A673 (cell line): ENCODE results near the gene GPR156. TPM values are rescaled to one million over a fixed set of nuclear protein-coding genes. Genes with fewer than 3 reads are reported as not detected.
"Not testable (repeated sequence)": the region's sequence is repeated elsewhere in the genome, so short reads cannot be mapped to it uniquely, and the experiment has no call there.

Experiments
- BruUV-seq: library from RNA; stranded (reverse); fragments of 400-500 nt; replicated peaks from 2 replicates; lab custom pipeline; 2021; lab: Mats Ljungman, UMichigan
- CTCF ChIA-PET: fragments of 300-600 bp; sonication (Branson Sonifier 250); formaldehyde crosslinking; loops from one replicate; lab custom pipeline; 2022; ENCODE audit warnings: antibody characterized with exemption; lab: Charles Lee
- POLR2A ChIA-PET: fragments of 300-600 bp; sonication (Branson Sonifier 250); formaldehyde crosslinking; loops from one replicate; lab custom pipeline; 2022; ENCODE audit warnings: antibody characterized with exemption; ENCODE audit not compliant: low non-redundant PET; lab: Charles Lee
- DNase-seq: peaks from one replicate; pipeline ENCODE4 v3.0.0-alpha.2; 2015; ENCODE audit warnings: low spot score
- H3K27ac ChIP-seq: fragments of 200-600 bp; sonication (generic); 2 replicates; pipeline ENCODE4 v1.5.1; 2016; ENCODE audit warnings: mixed run types, low read depth, mild to moderate bottlenecking, mixed read lengths, antibody characterized with exemption, low read length; ENCODE audit not compliant: poor library complexity, severe bottlenecking
- H3K27me3 ChIP-seq: fragments of 200-600 bp; sonication (generic); replicated peaks from 2 replicates; pipeline ENCODE4 v1.6.1; 2017; ENCODE audit warnings: mixed run types, low read depth, mild to moderate bottlenecking, mixed read lengths, antibody characterized with exemption, low read length; ENCODE audit not compliant: insufficient read depth, poor library complexity
- H3K36me3 ChIP-seq: fragments of 200-600 bp; sonication (generic); 2 replicates; pipeline ENCODE4 v1.6.1; 2016; ENCODE audit warnings: mixed run types, mild to moderate bottlenecking, mixed read lengths, antibody characterized with exemption, low read length; ENCODE audit not compliant: insufficient read depth, poor library complexity, severe bottlenecking
- H3K4me1 ChIP-seq: fragments of 200-600 bp; sonication (generic); 2 replicates; pipeline ENCODE4 v1.6.1; 2017; ENCODE audit warnings: mixed run types, mild to moderate bottlenecking, mixed read lengths, antibody characterized with exemption, low read length; ENCODE audit not compliant: insufficient read depth, poor library complexity, severe bottlenecking
- H3K4me3 ChIP-seq: fragments of 200-600 bp; sonication (generic); 2 replicates; pipeline ENCODE4 v1.5.1; 2016; ENCODE audit warnings: low read depth, mixed run types, mild to moderate bottlenecking, mixed read lengths, low read length; ENCODE audit not compliant: poor library complexity, severe bottlenecking
- H3K9me3 ChIP-seq: fragments of 200-600 bp; sonication (generic); 2 replicates; pipeline ENCODE4 v1.6.1; 2016; ENCODE audit warnings: mixed run types, low read depth, mild to moderate bottlenecking, mixed read lengths, antibody characterized with exemption, low read length; ENCODE audit not compliant: poor library complexity, severe bottlenecking
- EZH2 ChIP-seq: fragments of 200-600 bp; sonication (generic); IDR thresholded peaks from 2 replicates; pipeline ENCODE4 v1.6.1; 2017; ENCODE audit warnings: borderline replicate concordance, low read depth, mild to moderate bottlenecking, mixed read lengths, antibody characterized with exemption, low read length; ENCODE audit not compliant: poor library complexity, severe bottlenecking
- intact Hi-C: fragments of 100-400 bp; cut with micrococcal nuclease; formaldehyde crosslinking; loops from one replicate; pipeline ENCODE4 v1.10.0; 2022; ENCODE audit not compliant: unreplicated experiment
- total RNA-seq: library from RNA; stranded (reverse); gene quantifications from 2 replicates; pipeline ENCODE4 v1.2.3, GENCODE V29; 2021
- TF ChIP-seq, protein P1 (sequence below): fragments of 300-800, 200-600 bp; sonication (generic); conservative IDR thresholded peaks from 2 replicates; pipeline ENCODE4 v1.5.1; 2017; ENCODE audit warnings: low read depth, mild to moderate bottlenecking, antibody characterized with exemption, low read length, moderate library complexity, mixed read lengths

GPR156 gene
- total RNA-seq, 1 experiment from 2014 or later, result 0.62 TPM

- BruUV-seq, result no TSS peak
- no peak for TF ChIP-seq EZH2
- TF ChIP-seq, protein P1, sequence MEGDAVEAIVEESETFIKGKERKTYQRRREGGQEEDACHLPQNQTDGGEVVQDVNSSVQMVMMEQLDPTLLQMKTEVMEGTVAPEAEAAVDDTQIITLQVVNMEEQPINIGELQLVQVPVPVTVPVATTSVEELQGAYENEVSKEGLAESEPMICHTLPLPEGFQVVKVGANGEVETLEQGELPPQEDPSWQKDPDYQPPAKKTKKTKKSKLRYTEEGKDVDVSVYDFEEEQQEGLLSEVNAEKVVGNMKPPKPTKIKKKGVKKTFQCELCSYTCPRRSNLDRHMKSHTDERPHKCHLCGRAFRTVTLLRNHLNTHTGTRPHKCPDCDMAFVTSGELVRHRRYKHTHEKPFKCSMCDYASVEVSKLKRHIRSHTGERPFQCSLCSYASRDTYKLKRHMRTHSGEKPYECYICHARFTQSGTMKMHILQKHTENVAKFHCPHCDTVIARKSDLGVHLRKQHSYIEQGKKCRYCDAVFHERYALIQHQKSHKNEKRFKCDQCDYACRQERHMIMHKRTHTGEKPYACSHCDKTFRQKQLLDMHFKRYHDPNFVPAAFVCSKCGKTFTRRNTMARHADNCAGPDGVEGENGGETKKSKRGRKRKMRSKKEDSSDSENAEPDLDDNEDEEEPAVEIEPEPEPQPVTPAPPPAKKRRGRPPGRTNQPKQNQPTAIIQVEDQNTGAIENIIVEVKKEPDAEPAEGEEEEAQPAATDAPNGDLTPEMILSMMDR, result no peak
- no peaks in the 10 kb centered on the region for H3K36me3 ChIP-seq
- POLR2A ChIA-PET, result no interaction called here
- no peaks in the 10 kb centered on the region for H3K4me1 ChIP-seq
- no peak for DNase-seq
- peaks cover 5% of the 10 kb centered on the region for H3K9me3 ChIP-seq
- H3K4me3 ChIP-seq, result no peak overlapping the region
- CTCF ChIA-PET, result no interaction called here
- intact Hi-C loops, result no loop called here
- no peaks in the 10 kb centered on the region for H3K27me3 ChIP-seq
- H3K27ac ChIP-seq, result no peak overlapping the region
These were observed 127.9 kb downstream of the GPR156 start for GRCh38 chr3:120157113-120157512.

- intact Hi-C loops, result no loop called here
- no peaks in the 10 kb centered on the region for H3K4me1 ChIP-seq
- H3K9me3 ChIP-seq, result peaks cover 5% of the 10 kb centered on the region
- no TSS peak for BruUV-seq
- H3K27me3 ChIP-seq, result no peaks in the 10 kb centered on the region
- DNase-seq, result no peak
- POLR2A ChIA-PET, result no interaction called here
- no peak for TF ChIP-seq EZH2
- TF ChIP-seq, protein P1, result no peak
- H3K27ac ChIP-seq, result no peak overlapping the region
- no peak overlapping the region for H3K4me3 ChIP-seq
- CTCF ChIA-PET, result no interaction called here
- no peaks in the 10 kb centered on the region for H3K36me3 ChIP-seq
These were observed 128.3 kb downstream of the GPR156 start for GRCh38 chr3:120156699-120157098.

DNA sequence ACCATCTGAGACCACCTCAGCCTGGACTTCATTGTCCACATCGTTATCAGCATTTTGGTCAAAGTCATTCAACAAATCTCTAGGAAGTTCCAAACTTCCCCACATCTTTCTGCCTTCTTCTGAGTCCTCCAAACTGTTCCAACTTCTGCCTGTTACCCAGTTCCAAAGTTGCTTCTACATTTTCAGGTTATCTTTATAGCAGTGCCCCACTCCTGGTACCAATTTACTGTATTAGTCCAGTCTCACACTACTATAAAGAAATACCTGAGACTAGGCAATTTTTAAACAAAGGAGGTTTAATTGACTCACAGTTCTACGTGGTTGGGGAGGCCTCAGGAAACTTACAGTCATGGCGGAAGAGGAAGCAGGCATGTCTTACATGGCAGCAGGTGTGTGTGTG is 129.3 kb downstream of the GPR156 start:
- H3K27me3 ChIP-seq, H3K4me1 ChIP-seq, H3K9me3 ChIP-seq, POLR2A ChIA-PET, intact Hi-C loops, DNase-seq, BruUV-seq, CTCF ChIA-PET, H3K27ac ChIP-seq, H3K36me3 ChIP-seq, H3K4me3 ChIP-seq: not testable (repeated sequence)

DNA sequence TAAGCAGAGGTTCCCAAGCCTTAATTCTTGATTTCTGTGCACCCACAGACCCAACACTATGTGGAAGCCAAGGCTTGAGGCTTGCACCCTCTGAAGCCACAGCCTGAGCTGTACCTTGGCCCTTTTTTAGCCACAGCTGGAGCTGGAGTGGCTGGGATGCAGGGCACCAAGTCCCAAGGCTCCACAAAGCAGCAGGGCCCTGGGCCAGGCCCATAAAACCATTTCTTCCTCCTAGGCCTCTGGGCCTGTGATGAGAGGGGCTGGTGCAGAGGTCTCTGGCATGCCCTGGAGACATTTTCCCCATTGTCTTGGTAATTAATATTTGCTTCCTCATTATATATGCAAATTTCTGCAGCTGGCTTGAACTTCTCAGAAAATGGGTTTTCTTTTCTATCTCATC is 129.9 kb downstream of the GPR156 start:
- Histone ChIP-seq H3K27me3 (no peaks in the 10 kb centered on the region), H3K27ac (no peak overlapping the region), H3K4me1 (no peaks in the 10 kb centered on the region), H3K36me3 (no peaks in the 10 kb centered on the region), H3K9me3 (peaks cover 5% of the 10 kb centered on the region), H3K4me3 (no peak overlapping the region)
- ChIA-PET CTCF (no interaction called here), POLR2A (no interaction called here)
- TF ChIP-seq, protein P1, result no peak
- TF ChIP-seq EZH2, result no peak
- intact Hi-C loops, result no loop called here
- no peak for DNase-seq
- BruUV-seq, result no TSS peak
